HL-60/S4 treated with retinoic acid at 250 ng/mL for 4 days and 3 days (cell line): ENCODE results near the gene MBLAC1.

Experiments used
- in situ Hi-C: fragments of 300-500 bp; cut with MboI; formaldehyde crosslinking; loops from 2 replicates; pipeline ENCODE4 v1.7.0; 2022; ENCODE audit warnings: low sequenced_read_pairs

The MBLAC1 gene

GRCh38 chr7:100169147-100169850, 42.5 kb downstream of the MBLAC1 start:
- in situ Hi-C loops = no loop called here

GRCh38 chr7:100170101-100170897, 43.5 kb downstream of the MBLAC1 start:
- in situ Hi-C loops = no loop called here

GRCh38 chr7:100171087-100171681, 44.4 kb downstream of the MBLAC1 start:
- in situ Hi-C loops = no loop called here

- in situ Hi-C loops = no loop called here
These were observed 45.1 kb downstream of the MBLAC1 start for GRCh38 chr7:100171840-100172239.

GRCh38 chr7:100173806-100174495, 47.2 kb downstream of the MBLAC1 start:
- in situ Hi-C loops = no loop called here

GRCh38 chr7:100174582-100174981, 47.8 kb downstream of the MBLAC1 start:
- in situ Hi-C loops = no loop called here

- in situ Hi-C loops = no loop called here
These were observed 48.6 kb downstream of the MBLAC1 start for GRCh38 chr7:100175296-100175935.

- in situ Hi-C loops = no loop called here
These were observed 49.6 kb downstream of the MBLAC1 start for GRCh38 chr7:100176096-100177044.

GRCh38 chr7:100177045-100178001, 50.6 kb downstream of the MBLAC1 start, which contains the start of the genes GPC2 and STAG3:
Gene GPC2 (minus strand): TSS chr7:100177381. CDS start chr7:100177199, 182 bp downstream.
Gene STAG3 (plus strand): TSS chr7:100177918. CDS start chr7:100180557, 2,639 bp downstream.
- in situ Hi-C loops = no loop called here
